IPS DF 4.7 (cell line): ENCODE measurements around the gene MED9.
"Not testable (repeated sequence)": the region's sequence is repeated elsewhere in the genome, so short reads cannot be mapped to it uniquely, and the experiment has no call there.

Experiments used
- DNase-seq: peaks from one replicate; pipeline ENCODE4 v3.0.0-alpha.2; 2013; ENCODE audit warnings: low spot score; ENCODE audit errors: extremely low read depth

The MED9 gene

DNA sequence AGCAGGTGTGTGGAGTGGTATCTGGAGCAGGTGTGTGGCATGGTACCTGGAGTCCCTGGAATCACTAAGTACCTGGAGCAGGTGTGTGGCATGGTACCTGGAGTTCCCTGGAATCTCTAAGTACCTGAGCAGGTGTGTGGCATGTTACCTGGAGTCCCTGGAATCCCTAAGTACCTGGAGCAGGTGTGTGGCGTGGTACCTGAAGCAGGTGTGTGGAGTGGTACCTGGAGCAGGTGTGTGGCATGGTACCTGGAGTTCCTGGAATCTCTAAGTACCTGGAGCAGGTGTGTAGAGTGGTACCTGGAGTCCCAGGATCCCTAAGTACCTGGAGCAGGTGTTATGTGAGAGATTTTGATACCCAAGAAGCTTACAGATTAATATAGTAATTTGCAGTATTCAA is 22.1 kb upstream of the MED9 start:
- DNase-seq, result not testable (repeated sequence)

DNA sequence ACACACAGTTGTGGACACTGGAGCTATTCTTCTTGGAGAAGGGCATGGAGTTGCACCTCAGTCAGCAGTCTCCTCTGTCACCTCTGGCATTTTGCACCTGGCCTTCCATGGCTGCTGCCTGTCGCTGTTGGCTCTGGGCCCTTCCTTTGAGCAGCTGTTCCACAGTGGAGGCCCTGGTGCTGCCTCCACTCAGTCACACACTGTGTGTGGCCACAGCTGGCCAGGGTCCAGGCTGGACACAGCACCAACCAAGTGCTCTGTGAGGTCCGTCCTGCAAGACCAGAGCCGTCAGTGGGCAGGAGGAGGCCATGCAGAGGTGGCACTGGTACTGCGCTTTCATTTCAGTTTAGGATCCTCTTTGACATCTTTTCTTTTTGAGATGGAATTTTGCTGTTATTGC is 21.6 kb upstream of the MED9 start:
- DNase-seq, result no peak

DNA sequence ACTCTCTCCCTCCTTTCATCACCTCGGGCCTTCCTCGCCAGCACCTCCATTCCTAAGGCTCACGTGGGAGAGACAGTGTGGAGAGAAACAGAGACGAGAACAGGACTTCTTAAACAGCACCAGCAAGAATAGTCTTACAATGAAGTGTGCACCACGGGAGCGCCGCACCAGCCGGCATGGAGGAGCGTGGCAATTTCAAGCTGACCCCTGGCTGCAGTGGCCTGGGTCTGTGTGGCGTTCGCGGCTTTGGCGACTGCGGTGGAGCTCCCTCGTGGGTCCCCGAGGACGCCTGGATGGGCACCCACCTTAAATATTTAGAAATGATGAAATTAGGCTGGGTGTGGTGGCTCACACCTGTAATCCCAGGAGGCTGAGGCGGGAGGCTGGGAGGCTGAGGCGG is 20.5 kb upstream of the MED9 start:
- no peak for DNase-seq

DNA sequence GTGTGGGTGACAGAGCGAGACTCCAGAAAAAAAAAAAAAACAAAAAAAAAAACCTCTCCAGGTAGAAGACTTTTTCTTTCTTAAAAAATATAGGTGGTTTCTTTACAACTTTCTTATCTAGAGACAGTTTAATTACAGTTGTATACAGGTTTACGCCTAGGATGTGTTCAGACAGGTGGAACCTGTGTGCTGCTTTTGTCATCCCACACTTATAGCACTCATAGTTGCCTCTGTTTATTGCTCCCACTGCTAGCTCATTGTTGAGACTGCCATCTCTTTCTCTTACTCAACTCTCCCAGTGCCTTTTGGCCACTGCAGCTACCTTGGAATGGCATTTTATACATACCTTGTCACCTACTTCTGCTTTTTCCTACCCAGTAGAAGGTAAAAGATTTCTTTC is 19.1 kb upstream of the MED9 start:
- no peak for DNase-seq

DNA sequence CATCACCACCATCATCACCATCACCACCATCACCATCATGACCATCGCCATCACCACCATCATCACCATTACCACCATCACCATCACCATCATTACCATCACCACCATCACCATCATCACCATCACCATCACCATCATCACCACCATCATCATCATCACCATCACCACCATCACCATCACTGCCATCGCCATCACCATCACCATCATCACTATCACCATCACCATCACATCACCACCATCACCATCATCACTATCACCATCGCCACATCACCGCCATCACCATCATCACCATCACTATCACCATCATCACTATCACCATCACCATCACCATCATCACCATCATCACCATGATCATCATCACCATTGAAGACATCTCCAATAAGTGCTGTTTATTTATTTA is 16.8 kb upstream of the MED9 start:
- DNase-seq, result no peak

DNA sequence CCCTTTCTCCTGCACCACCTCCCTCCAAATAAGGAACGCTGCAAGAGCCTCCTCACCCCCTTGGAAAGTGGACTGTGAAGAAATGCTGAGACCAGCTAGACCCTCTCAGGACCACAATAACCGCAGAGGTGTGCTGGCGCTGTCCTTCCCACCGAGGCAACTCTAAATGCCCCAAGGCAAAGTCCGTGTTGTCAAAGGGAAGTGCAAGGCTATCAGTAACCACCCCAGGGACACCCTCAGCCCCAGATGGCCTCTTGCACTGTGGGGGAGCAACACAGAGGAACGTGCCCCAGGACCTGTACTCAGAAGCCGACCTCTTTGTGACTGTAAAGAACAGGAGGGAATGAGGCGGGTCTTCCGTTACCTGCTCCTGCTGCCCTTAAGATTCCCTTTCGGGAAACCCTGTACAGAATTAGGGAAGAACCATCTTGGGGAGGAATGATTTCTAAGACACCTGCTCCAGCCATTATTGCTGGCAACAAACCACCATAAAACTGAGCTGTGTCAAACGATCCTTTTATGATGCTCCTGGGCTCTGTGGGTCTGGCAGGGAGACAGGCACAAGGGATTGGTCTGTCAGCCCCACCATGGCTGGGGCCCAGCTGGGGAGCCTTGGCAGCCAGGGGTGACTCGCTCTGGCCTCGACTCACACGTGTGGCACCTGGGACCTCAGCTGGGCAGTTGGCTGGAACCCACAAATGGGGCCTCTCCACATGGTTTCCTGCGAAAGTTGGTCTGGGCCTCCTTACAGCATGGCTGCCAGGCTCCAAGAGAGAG is 14.6 kb upstream of the MED9 start:
- no peak for DNase-seq

DNA sequence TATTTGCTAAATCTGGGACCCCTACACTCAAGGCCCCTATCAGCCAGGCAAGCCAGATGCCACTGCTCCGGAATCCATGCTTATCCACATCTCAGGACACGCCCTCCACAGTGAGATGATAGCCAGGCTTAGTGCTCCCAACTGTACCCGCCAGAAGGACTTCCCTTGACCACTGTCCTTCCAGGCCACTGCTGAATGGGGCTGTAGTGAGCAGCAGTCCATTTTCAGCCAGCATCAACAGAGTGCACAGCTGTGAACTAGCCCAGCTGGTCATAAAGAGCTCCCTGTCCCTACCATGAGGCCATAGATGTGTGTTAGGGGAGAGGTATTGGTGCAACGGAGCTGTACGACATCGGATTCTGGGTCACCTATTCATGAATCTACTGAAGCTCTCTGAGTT is 13.0 kb upstream of the MED9 start:
- DNase-seq, result no peak

DNA sequence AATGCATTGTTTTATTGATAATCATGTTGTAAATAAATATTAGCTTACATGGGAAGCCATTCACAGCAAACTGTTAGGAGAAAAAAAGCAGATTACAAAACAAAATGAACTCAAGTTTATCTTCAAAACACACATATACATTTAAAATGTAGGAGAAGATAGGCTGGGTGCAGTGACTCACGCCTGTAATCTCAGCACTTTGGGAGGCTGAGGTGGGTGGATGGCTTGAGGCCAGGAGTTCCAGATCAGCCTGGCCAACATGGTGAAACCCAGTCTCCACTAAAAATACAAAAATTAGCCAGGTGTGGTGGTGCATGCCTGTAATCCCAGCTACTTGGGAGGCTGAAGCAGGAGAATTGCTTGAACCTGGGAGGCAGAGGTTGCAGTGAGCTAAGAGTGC is 10.9 kb upstream of the MED9 start:
- DNase-seq, result not testable (repeated sequence)

DNA sequence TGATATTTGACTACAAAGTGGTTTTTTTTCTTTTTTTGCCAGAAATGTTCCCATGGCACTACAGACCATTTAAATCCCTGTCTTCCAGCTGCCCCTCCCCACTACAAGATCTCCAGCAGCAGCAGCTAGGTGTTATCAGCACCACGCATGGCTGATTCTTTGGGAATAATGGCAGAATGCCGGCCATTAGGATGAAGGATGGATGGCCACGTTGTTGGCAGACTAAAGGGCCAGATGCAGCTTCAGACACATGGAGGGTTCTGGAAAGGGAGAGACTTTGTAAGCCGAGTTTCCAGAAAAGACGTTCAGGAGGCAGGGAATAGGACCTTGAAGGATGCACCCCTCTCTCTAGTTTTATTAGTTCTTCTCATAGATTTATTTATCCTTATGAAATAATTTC is 10.3 kb upstream of the MED9 start:
- DNase-seq, result no peak

DNA sequence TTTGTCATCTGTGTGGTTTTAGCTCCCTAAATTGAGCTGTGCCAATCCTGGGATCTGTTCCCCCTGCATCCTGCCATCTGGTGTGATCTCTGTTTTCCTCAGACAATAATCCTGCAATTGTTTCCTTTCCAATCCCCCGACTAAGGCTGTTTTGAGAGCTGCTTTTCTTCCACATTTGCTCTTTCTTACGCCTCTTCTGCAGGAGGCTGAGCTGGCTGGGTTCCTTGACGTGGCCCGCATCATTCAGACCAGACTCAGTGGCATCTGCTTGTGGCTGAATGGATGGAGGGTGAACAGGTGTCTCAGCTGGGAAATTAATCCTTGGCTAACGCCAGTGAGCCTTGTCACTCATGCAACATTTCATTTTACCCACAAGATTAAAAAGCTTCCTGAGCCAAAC is 9.8 kb upstream of the MED9 start:
- no peak for DNase-seq

DNA sequence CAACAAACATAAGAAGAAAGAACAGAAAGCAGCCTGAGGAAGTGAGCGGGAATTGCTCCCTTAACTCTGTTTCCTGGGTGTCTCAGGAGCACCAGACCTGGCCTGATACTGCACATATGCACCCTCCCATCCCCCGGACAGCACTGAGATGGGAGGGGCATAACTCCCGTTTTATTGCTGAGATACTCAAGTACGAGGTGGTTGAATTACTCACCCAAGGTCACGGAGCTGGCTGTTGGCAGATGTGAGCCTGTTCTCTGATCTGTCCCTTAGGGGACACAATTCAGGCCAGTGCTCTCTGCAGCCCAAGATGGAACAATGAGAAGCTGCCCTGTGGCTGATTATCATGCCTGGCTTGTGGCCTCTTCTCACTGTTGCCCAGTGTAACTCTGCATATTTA is 9.1 kb upstream of the MED9 start:
- DNase-seq, result no peak

DNA sequence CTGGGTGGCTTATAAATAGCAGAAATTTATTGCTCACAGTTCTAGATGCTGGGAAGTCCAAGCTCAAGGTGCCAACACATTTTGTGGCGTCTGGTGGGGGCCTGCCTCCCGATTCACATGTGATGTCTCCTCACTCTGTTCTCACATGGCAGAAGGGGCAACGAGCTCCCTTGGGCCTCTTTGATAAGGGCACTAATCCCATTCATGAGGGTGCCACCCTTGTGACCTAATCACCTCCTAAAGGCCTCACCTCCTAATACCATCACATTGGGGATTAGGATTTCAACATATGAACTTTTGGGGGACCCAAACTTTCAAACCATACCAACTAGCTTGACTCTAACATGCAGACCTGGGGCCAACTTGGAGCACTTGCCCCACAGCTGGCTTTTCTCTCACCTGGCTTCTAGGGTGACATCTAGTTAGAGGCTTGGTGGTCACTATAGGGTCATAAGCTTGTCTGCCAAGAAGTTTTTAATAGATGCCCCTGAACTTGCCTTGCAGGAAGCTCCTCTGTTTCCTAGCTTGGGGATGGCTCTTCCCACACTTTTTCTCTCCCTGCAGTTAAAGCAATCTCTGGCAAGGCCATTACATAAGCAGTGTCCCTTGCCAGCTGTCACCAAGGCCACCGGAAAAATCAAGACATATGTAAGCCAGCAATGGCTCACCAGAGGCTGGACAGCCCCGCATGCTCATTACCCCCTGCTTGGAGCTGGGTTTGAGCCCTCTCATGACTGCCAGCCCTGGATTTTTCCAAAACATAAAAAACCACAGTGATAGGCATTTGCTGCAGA is 8.4 kb upstream of the MED9 start:
- no peak for DNase-seq

DNA sequence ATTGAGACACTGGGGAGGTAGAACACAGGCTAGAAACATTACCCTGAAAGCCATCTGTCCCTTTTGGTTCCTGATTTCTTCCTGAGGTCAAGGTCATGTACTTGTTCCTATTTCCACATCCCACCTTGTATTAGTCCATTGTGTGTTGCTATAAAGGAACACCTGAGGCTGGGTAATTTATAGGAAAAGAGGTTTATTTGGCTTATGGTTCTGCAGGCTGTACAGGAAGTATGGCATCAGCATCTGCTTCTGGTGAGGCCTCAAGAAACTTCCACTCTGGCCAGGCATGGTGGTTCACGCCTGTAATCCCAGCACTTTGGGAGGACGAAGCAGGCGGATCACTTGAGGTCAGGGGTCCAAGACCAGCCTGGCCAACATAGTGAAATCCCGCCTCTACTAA is 7.4 kb upstream of the MED9 start:
- no peak for DNase-seq

DNA sequence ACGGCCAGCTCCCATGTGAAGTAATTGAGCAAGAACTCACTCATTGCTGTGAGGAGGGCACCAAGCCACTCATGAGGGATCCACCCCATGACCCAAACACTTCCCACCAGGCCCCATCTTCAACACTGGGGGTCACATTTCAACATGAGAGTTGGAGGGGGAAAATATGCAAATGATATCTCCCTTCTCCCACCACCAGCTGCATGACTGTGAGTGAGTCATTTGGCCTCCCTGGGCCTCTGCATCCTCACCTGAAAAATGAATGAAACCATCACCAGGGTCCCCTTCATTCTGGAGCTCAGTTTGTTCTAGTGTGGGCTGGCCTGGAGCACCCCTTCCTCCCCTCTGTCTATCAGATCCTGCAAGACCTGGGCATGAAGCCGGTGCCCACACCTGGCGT is 6.8 kb upstream of the MED9 start:
- no peak for DNase-seq

DNA sequence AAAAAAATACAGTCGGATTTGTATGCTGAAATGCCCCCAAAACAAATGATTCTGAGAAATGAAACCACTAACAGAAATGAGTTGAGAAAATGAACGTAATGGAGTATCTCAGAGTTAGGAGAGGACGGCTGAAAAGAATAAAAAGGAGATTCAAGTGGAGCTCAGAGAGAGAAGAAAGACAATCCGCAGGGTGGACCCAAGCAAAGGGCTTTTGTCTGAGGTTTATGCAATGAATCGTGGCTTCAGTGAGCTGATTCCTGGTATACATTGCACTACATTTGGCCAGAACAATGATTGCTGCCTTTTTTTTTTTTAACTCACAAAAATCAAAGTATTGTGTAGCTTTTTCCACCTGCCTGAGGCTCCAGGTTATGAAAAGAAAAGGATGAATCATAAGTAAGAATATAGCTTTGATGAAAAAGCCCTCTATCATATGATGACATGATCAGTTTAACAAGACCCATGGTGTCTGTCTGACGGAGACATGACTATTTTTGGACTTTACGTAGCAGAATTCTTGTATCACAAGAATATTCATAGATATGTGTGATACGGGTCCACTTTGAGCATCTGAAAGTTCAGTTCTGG is 4.4 kb upstream of the MED9 start:
- no peak for DNase-seq

DNA sequence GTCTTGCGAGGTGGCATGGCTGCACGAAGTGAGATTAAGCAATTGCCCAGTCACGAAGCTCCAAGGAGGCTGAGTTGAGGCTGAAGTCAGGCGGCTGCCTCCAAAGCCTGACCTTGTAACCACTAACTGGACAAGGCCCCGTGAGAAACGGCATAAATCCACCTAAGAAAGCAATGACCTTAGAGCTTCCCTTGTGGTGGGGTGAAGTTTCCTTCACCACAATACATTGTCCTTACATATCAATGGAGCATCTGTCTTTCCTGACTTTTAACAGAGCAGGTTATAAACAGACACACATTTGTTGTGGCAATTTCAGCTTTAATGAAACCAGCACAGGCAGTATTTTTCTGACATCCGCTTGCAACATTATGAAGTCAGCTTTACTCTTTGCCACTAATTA is 2.5 kb upstream of the MED9 start:
- DNase-seq, result no peak

DNA sequence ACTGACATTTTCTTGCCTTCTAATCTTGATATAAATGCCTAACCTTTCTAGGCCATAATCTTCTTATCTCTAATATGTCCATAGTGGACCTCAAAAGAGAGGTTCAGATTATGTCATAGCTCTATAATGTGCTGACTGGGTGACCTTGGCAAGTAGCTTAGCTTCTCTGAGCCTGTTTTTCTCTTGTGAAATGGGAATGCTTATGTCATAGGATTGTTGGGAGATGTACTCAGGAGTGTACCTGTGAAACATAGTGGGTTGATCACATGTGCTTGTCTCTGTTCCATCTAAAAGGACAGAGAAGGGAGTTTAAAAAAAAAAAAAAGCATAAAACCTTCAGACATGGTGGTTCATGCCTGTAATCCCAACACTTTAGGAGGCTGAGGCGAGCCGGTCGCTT is 2.4 kb downstream of the MED9 start:
- DNase-seq, result no peak

DNA sequence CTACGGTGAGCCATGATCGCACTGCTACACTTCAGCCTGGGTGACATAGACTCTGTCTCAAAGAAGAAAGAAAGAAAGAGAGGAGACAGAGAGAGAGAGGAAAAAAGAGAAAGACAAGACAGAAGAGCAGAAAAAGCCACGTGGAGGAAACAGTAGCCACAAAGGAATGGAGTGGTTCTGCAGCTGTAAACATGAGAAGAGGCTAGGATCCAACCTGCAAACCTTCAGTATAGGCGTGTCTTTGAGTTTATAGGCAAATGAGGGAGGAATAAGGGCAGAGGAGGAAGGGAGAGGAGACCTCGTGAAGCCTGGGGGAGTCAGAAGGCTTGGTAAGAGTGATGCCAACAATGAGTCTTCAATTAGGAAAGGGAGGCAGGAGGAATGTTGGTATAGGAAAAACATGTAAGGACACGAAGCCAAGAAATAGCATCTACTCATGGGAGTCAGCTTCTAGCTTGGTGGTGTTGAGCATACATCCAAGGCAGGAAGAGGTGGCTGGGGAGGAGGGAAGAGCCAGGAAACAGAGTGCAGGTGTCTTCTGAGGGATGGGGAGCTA is 3.9 kb downstream of the MED9 start:
- no peak for DNase-seq

DNA sequence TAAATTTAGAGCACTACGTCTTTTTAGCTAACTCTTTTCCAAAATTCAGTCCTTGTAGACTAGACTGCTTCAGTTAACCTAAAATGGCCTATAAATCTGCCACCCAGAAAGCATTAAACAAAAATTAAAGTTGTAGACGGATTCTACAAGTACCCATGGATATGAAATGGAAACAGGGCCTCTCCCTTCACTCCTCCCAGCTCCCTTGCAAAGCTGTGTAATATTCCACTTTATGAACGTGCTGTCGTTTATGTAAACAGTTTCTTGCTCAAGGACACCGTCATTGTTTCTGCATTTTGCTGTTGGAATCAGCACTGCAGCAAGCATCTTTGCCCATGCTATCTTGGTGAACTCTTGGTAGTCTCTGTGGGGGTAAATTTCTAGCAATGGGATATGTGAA is 5.1 kb downstream of the MED9 start:
- no peak for DNase-seq

DNA sequence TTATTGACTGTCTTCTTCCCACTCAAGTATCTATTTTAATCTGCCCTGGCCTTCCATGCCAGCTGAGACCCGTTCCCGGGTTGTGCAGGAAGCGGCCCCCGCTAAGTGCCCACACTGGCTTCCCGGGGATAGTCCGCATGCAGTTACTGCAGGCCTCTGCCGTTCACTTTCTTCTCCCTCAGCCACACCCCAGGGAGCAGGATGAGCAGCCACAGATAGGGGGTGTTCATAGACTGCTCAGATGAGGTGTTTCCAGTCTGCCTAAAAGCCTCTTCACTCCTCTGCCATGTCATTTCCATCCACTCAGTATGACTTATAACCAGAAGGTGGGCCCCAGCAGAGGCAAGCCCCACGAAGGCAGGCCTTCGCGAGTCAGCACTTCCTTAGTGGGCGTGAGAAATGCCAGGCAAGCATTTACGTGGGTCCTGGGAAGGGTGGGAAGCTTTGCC is 7.7 kb downstream of the MED9 start:
- DNase-seq, result no peak

DNA sequence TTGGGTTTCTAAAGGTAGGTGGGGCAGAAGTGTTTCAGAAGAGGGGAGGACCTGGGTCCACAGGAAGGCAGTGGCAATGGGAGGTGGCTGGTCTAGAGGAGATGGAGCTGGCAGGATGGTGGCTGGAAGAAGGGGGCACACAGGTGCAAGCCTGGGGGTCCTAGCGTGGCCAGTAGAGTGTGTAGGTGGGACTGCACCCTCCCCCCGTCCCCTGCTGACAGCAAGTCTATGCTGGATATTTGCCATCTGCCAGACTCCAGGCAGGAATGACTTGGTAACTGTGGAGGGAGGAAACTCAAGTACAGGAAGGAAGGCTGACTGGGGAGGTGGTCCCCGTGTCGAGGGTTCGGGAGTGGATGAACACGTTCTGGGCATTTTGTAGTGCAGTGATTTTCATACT is 8.6 kb downstream of the MED9 start:
- DNase-seq, result no peak

DNA sequence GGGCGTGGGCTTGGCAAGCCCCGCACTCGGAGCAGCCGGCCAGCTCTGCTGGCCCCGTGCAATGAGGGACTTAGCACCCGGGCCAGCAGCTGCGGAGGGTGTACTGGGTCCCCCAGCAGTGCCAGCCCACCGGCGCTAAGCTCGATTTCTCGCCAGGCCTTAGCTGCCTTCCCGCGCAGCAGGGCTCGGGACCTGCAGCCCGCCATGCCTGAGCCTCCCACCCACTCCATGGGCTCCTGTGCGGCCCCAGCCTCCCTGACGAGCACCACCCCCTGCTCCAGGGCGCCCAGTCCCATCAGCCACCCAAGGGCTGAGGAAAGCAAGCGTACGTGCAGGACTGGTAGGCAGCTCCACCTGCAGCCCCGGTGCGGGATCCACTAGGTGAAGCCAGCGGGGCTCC is 9.6 kb downstream of the MED9 start:
- DNase-seq, result not testable (repeated sequence)
